ENCODE measurements around the gene GPR107. TPM values are rescaled to one million over a fixed set of nuclear protein-coding genes. Genes with fewer than 3 reads are reported as not detected.

Gene GPR107
- total and polyA plus RNA-seq, 2 experiments from 2014 or later: 6.2 to 30.7 TPM

GRCh38 chr9:130050462-130050861 is 3.2 kb upstream of the GPR107 start (continued):
- no peak for TF ChIP-seq ZNF462 (CRISPR knock-in tag; IDR thresholded peaks at IDR 0.05)
- no peak for TF ChIP-seq ETS1 (IDR thresholded peaks at IDR 0.05)
- TF ChIP-seq ZNF331 (CRISPR knock-in tag; IDR thresholded peaks at IDR 0.05; ENCODE audit: low read depth): no peak
- TF ChIP-seq CTCF (conservative IDR thresholded peaks at IDR 0.05; ENCODE audit: low read depth in 2 of 2): no peak

- Mint-ChIP-seq H3K27ac (no peak overlapping the region), H3K4me3 (peak overlapping the region; percentile 42; the same call in 1 of the 3 replicates)
- ATAC-seq: no peak
- TF ChIP-seq ZNF114 (CRISPR knock-in tag; IDR thresholded peaks at IDR 0.05): no peak
- no peak for TF ChIP-seq CTCF (conservative IDR thresholded peaks at IDR 0.05; ENCODE audit: low read depth in 2 of 2)
- no peak for TF ChIP-seq EZH2 (IDR thresholded peaks at IDR 0.05; ENCODE audit: low read depth, unreplicated experiment)
- no peak for TF ChIP-seq NANOG (IDR thresholded peaks at IDR 0.05; ENCODE audit: borderline replicate concordance)
- TF ChIP-seq POLR2AphosphoS5 (IDR thresholded peaks at IDR 0.05; ENCODE audit: low read depth): no peak
- TF ChIP-seq CREB1 (CRISPR knock-in tag; IDR thresholded peaks at IDR 0.05; ENCODE audit: low read depth): no peak
- no peak for TF ChIP-seq EZH2phosphoT487 (IDR thresholded peaks at IDR 0.05; ENCODE audit: unreplicated experiment)
- no peak for TF ChIP-seq JUNB (IDR thresholded peaks at IDR 0.05; ENCODE audit: unreplicated experiment)
- no peak for TF ChIP-seq STAT1 (IDR thresholded peaks at IDR 0.05; ENCODE audit: unreplicated experiment)
- no peak for TF ChIP-seq ZNF331 (CRISPR knock-in tag; IDR thresholded peaks at IDR 0.05; ENCODE audit: low read depth)
Observed at GRCh38 chr9:130051855-130052254, 1.9 kb upstream of the GPR107 start.

More at GRCh38 chr9:130051855-130052254, 1.9 kb upstream of the GPR107 start:
- H3K9me3 Mint-ChIP-seq: no peaks in the 10 kb centered on the region
- no peaks in the 10 kb centered on the region for H3K9me2 ChIP-seq (ENCODE audit: insufficient read depth)
- peaks cover 14% of the 10 kb centered on the region for H3K4me1 Mint-ChIP-seq
- H3K36me3 Mint-ChIP-seq (ENCODE audit: low read depth): no peaks in the 10 kb centered on the region; the same call in 2 of the 3 replicates
- no peak overlapping the region for H3K4me3 ChIP-seq
- H2AFZ ChIP-seq: no peak overlapping the region
- H3K79me2 ChIP-seq (replicated peaks; ENCODE audit: insufficient read depth): peaks cover 40% of the 10 kb centered on the region
- H3K27me3 ChIP-seq (ENCODE audit: insufficient read depth): no peaks in the 10 kb centered on the region
- H3K27ac ChIP-seq (ENCODE audit: low read depth): no peak overlapping the region
- DNase-seq (ENCODE audit: low spot score): no peak
- no peaks in the 10 kb centered on the region for H3K36me3 ChIP-seq (ENCODE audit: insufficient read depth)
- peaks cover 3% of the 10 kb centered on the region for H3K27me3 Mint-ChIP-seq (ENCODE audit: insufficient read depth, low read depth, poor library complexity)
- no peaks in the 10 kb centered on the region for H4K20me1 ChIP-seq (replicated peaks; ENCODE audit: insufficient read depth)
- 0 out of 2 replicates have a peak, but pooled peaks cover 3% of the 10 kb centered on the region for H3F3A ChIP-seq (replicated peaks; ENCODE audit: low read depth)
- no peak overlapping the region for H3K4me2 ChIP-seq
- H3K4me1 ChIP-seq (ENCODE audit: insufficient read depth): peaks cover 32% of the 10 kb centered on the region; the same call in 1 of the 2 replicates

Measured in GM23338 (cell line).